RWPE2 (cell line): ENCODE data around the gene CD38.
A peak's percentile ranks its signal among the peaks of the same experiment; 100 is the strongest.

Experiments used
- ATAC-seq: fragments of 200-7000 bp; cut with Tn5 transposase; 3 replicates; pipeline ENCODE4 v1.9.1; 2021; ENCODE audit warnings: low read depth
- DNase-seq: peaks from one replicate; pipeline ENCODE4 v3.0.0-alpha.2; 2020; ENCODE audit warnings: low spot score
- H3K27ac ChIP-seq: fragments of 450-650 bp; 2 replicates; pipeline ENCODE4 v1.5.1; 2017; ENCODE audit warnings: mild to moderate bottlenecking; ENCODE audit not compliant: poor library complexity, severe bottlenecking
- H3K27me3 ChIP-seq: fragments of 250-450 bp; sonication (Bioruptor Pico); 2 replicates; pipeline ENCODE4 v1.5.1; 2021; ENCODE audit warnings: mild to moderate bottlenecking, moderate library complexity; ENCODE audit not compliant: insufficient read depth, poor library complexity, severe bottlenecking
- H3K36me3 ChIP-seq: fragments of 250-450 bp; sonication (Bioruptor Pico); 2 replicates; pipeline ENCODE4 v1.5.1; 2020; ENCODE audit warnings: low read depth, mild to moderate bottlenecking, moderate library complexity
- H3K4me1 ChIP-seq: fragments of 250-450 bp; sonication (Bioruptor Pico); 2 replicates; pipeline ENCODE4 v1.5.1; 2021; ENCODE audit warnings: mild to moderate bottlenecking, moderate library complexity; ENCODE audit not compliant: insufficient read depth, poor library complexity, severe bottlenecking
- H3K4me3 ChIP-seq: fragments of 250-450 bp; sonication (Bioruptor Pico); 2 replicates; pipeline ENCODE4 v1.5.1; 2021; ENCODE audit warnings: mild to moderate bottlenecking, moderate library complexity; ENCODE audit not compliant: severe bottlenecking
- H3K9me3 ChIP-seq: fragments of 250-450 bp; sonication (Bioruptor Pico); 2 replicates; pipeline ENCODE4 v1.5.1; 2021; ENCODE audit warnings: mild to moderate bottlenecking, moderate library complexity; ENCODE audit not compliant: severe bottlenecking
- CTCF ChIP-seq: fragments of 450-650 bp; IDR thresholded peaks from one replicate; pipeline ENCODE4 v1.5.1; 2017; ENCODE audit warnings: mild to moderate bottlenecking, moderate library complexity; ENCODE audit not compliant: poor library complexity, severe bottlenecking

CD38 gene

DNA sequence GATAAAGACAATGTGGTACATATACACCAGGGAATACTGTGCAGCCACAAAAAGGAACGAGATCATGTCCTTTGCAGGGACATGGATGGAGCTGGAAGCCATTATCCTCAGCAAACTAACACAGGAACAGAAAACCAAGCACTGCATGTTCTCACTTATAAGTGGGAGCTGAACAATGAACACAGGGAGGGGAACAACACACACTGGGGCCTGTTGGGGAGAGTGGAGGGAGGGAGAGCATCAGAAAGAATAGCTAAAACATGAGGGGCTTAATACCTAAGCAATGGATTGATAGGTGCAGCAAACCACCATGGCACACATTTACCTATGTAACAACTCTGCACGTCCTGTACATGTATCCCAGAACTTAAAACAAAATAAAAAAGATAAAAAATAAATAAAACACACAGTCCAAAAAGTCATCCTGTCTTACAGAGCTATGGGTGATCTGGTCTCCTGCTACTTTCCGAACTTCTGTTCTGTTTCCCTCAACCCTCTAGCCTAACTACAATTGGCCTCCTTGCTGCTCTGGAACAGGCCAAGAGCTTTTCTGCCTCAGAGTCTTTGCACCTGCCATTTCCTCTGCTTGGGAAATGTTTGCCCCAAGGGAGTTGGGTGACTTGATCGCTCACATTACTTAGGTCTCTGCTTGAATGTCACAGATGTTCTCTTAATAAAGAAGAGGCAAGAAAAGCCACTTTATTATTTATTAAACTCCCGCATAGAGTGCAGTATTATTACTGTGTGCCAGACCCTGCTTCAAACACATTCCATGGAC is 1.1 kb upstream of the CD38 start:
- Histone ChIP-seq H3K27ac (no peak overlapping the region), H3K9me3 (no peaks in the 10 kb centered on the region), H3K27me3 (peaks cover 29% of the 10 kb centered on the region), H3K36me3 (no peaks in the 10 kb centered on the region), H3K4me1 (no peaks in the 10 kb centered on the region), H3K4me3 (no peak overlapping the region)
- ATAC-seq, result no peak
- DNase-seq, result no peak
- TF ChIP-seq CTCF, result no peak

DNA sequence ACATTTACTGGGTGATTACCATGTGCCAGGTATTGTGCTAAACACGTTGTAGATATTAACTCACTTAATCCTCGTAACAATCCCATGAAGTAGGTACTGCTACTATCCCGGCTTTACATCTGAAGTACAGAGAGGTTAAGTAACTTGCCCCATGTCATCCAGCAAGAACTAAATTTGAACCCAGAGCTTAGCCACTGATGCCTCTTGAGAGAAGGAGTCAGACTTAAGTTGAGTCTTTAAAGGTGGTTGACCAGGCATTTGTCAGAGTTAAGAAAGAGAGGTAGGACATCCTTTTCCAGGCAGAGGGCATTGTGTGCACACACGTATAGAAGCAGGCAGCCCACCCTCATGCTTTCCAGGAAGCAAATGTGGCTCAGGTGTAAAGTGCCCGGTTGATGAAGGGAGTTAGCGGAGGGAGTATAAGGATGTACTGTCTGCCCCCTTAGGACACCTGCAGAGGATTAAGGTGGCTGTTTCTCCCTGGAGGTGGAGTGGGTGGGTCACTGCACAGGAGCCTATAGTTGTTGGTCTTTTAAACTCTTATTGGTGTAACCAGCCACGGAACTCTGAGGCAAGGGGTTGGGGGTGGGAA is 335 bp upstream of the CD38 start:
- no peak overlapping the region for H3K27ac ChIP-seq
- peaks cover 29% of the 10 kb centered on the region for H3K27me3 ChIP-seq
- H3K4me3 ChIP-seq, result no peak overlapping the region

GRCh38 chr4:15779306-15779705 is 1.2 kb downstream of the CD38 start:
- Histone ChIP-seq H3K27ac (no peak overlapping the region), H3K9me3 (no peaks in the 10 kb centered on the region), H3K4me3 (no peak overlapping the region), H3K27me3 (peaks cover 29% of the 10 kb centered on the region), H3K36me3 (no peaks in the 10 kb centered on the region), H3K4me1 (no peaks in the 10 kb centered on the region)
- ATAC-seq (peak; percentile 24; the same call in 1 of the 3 replicates), DNase-seq (no peak)
- peak; percentile 25 for TF ChIP-seq CTCF

More for the DNA sequence above, 335 bp upstream of the CD38 start:
- ATAC-seq (peak; percentile 9; the same call in 1 of the 3 replicates), DNase-seq (no peak)
- Histone ChIP-seq H3K36me3 (no peaks in the 10 kb centered on the region), H3K4me1 (no peaks in the 10 kb centered on the region), H3K9me3 (no peaks in the 10 kb centered on the region)
- no peak for TF ChIP-seq CTCF

- no peak for ATAC-seq
- DNase-seq, result no peak
- H3K9me3 ChIP-seq, result no peaks in the 10 kb centered on the region
- H3K27me3 ChIP-seq, result peaks cover 29% of the 10 kb centered on the region
- H3K4me1 ChIP-seq, result no peaks in the 10 kb centered on the region
- H3K27ac ChIP-seq, result no peak overlapping the region
- H3K4me3 ChIP-seq, result no peak overlapping the region
- no peaks in the 10 kb centered on the region for H3K36me3 ChIP-seq
- no peak for TF ChIP-seq CTCF
These were observed 1.7 kb downstream of the CD38 start for GRCh38 chr4:15779809-15780208.
